Erythroblast (primary cell): ENCODE data around the gene EDEM1.

Experiments used
- GATA1 ChIP-seq: IDR thresholded peaks from 2 replicates; pipeline ENCODE4 v1.6.1; 2011; ENCODE audit warnings: low read depth, mild to moderate bottlenecking, control low read depth, low read length, moderate library complexity
- POLR2A ChIP-seq: IDR thresholded peaks from 2 replicates; pipeline ENCODE4 v1.6.1; 2011; ENCODE audit warnings: mild to moderate bottlenecking, low read length

GRCh38 chr3:5231487-5231886, 44.0 kb downstream of the EDEM1 start:
- TF ChIP-seq POLR2A, result no peak
- TF ChIP-seq GATA1, result no peak
